Peyer's patch (tissue), 4 donors: ENCODE data around the gene TFAP2C.

Experiments used
- POLR2A ChIP-seq, 2 donors: fragments of 450-650 bp; IDR thresholded peaks; one replicate each; pipeline ENCODE4 v1.5.1; 2017; ENCODE audit warnings: antibody characterized with exemption in 2 of 2, mild to moderate bottlenecking in 2 of 2, moderate library complexity in 2 of 2
- TF ChIP-seq, protein P1 (sequence below), 6 experiments: fragments of 450-650 bp in 4 of 6; fragments of 200-600 bp in 2 of 6; sonication (generic) in 1 of 6; IDR thresholded peaks; one replicate each; pipeline ENCODE4 v1.5.1; 2017 to 2019; ENCODE audit warnings: antibody characterized with exemption in 6 of 6, mild to moderate bottlenecking in 3 of 6, moderate library complexity in 1 of 6

DNA sequence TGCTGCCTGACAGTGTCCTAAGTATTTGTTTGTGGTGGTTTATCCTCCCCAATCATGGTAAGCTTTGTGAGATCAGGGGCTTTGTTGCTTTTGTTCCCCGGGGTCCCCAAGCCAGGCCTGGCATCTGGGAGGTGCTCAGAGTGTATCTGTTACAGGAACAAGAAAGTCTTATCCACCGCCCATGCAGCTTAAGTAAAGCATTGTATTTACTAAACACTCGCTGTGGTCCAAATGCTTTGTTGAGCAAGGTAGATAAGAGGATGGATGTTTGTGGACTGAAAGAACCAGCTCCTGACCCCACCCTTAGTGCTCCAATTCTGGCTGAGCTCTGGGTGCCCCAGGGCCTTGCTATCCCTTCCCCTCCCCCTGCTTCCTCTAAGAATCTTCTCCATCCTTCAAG, 19.8 kb upstream of the TFAP2C start:
- TF ChIP-seq POLR2A (IDR thresholded peaks at IDR 0.05) = no peak
- TF ChIP-seq, protein P1, sequence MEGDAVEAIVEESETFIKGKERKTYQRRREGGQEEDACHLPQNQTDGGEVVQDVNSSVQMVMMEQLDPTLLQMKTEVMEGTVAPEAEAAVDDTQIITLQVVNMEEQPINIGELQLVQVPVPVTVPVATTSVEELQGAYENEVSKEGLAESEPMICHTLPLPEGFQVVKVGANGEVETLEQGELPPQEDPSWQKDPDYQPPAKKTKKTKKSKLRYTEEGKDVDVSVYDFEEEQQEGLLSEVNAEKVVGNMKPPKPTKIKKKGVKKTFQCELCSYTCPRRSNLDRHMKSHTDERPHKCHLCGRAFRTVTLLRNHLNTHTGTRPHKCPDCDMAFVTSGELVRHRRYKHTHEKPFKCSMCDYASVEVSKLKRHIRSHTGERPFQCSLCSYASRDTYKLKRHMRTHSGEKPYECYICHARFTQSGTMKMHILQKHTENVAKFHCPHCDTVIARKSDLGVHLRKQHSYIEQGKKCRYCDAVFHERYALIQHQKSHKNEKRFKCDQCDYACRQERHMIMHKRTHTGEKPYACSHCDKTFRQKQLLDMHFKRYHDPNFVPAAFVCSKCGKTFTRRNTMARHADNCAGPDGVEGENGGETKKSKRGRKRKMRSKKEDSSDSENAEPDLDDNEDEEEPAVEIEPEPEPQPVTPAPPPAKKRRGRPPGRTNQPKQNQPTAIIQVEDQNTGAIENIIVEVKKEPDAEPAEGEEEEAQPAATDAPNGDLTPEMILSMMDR (IDR thresholded peaks at IDR 0.05) = no peak
